Transverse colon (tissue), 4 donors: Measurements from ENCODE around the gene HDLBP. TPM values are rescaled to one million over a fixed set of nuclear protein-coding genes. Genes with fewer than 3 reads are reported as not detected.

Experiments
- DNase-seq: peaks from one replicate; pipeline ENCODE4 v3.0.0-alpha.2; 2019
- H3K27ac ChIP-seq, 4 donors: fragments of 200-600 bp; sonication (generic); 2 replicates each; pipeline ENCODE4 v1.5.1; 2016 to 2018; ENCODE audit warnings: inconsistent platforms in 4 of 4
- H3K27me3 ChIP-seq: fragments of 200-600 bp; sonication (generic); 2 replicates; pipeline ENCODE4 v1.5.1; 2017; ENCODE audit warnings: inconsistent platforms
- H3K36me3 ChIP-seq, 4 donors: fragments of 200-600 bp; sonication (generic); 2 replicates each; pipeline ENCODE4 v1.5.1; 2017 to 2019; ENCODE audit warnings: inconsistent platforms in 4 of 4
- H3K4me1 ChIP-seq, 4 donors: fragments of 200-600 bp; sonication (generic); 2 replicates each; pipeline ENCODE4 v1.5.1; 2017 to 2020; ENCODE audit warnings: inconsistent platforms in 4 of 4
- H3K4me3 ChIP-seq, 4 donors: fragments of 200-600 bp; sonication (generic); 1 replicate in 1 of 4; 2 replicates in 3 of 4; pipeline versions ENCODE4 v1.5.1 to v1.6.1; 2017 to 2019; ENCODE audit warnings: inconsistent platforms in 4 of 4
- H3K9me3 ChIP-seq, 2 donors: fragments of 200-600 bp; sonication (generic); 2 replicates each; pipeline ENCODE4 v1.5.1; 2017 to 2019; ENCODE audit warnings: inconsistent platforms in 2 of 2
- EP300 ChIP-seq: sonication (generic); formaldehyde crosslinking; IDR thresholded peaks from one replicate; pipeline ENCODE4 v1.6.1; 2017; ENCODE audit warnings: antibody characterized with exemption, low read depth
- POLR2A ChIP-seq: fragments of 450-650 bp; IDR thresholded peaks from one replicate; pipeline ENCODE4 v1.6.1; 2016; ENCODE audit warnings: antibody characterized with exemption, mild to moderate bottlenecking, moderate library complexity
- POLR2AphosphoS5 ChIP-seq, 3 donors: sonication (generic); formaldehyde crosslinking; IDR thresholded peaks; one replicate each; pipeline ENCODE4 v1.6.1; 2016; ENCODE audit warnings: antibody characterized with exemption in 3 of 3
- WGBS, 2 donors: methylation state at CpG; one replicate each; pipeline ENCODE4 v1.1.5; 2018; ENCODE audit warnings: low coverage in 1 of 2; 5-methylcytosine and 5-hydroxymethylcytosine counted together
- in situ Hi-C, 4 donors: fragments of 200-750 bp; cut with MboI; loops; one replicate each; pipeline versions ENCODE4 v1.15.0 to v1.15.1; 2017; ENCODE audit warnings: low sequenced_read_pairs in 3 of 4, low pct_ligation_motif_present in 1 of 4, low pct_unique_long_range_greater_than_20kb in 1 of 4
- intact Hi-C: fragments of 100-400 bp; cut with DNase I; formaldehyde crosslinking; loops from one replicate; pipeline ENCODE4 v1.15.1; 2023; ENCODE audit warnings: low total_unique reads
- total RNA-seq, 4 donors: library from RNA; depleted of rRNA; stranded (reverse); fragments of >200 nt; gene quantifications; one replicate each; pipeline ENCODE4 v1.1.0, GENCODE V29; 2016
- TF ChIP-seq, protein P1 (sequence below), 5 experiments: fragments of 200-600 bp in 3 of 5; fragments of 450-650 bp in 2 of 5; sonication (generic) in 3 of 5; IDR thresholded peaks; 1 replicate in 2 of 5; 2 replicates in 3 of 5; pipeline ENCODE4 v1.5.1; 2016 to 2017; ENCODE audit warnings: antibody characterized with exemption in 5 of 5, inconsistent platforms in 3 of 5, mild to moderate bottlenecking in 2 of 5, moderate library complexity in 1 of 5

Gene HDLBP
- total RNA-seq, 4 donors from 2014 or later, result 168 to 1,885 (median 314) TPM

GRCh38 chr2:241238693-241239198 is 76.7 kb downstream of the HDLBP start:
- 69 to 82% methylated on average over 3 to 5 of the region's 5 CpGs for WGBS, 2 donors
- no peak overlapping the region for H3K4me3 ChIP-seq
- no peak overlapping the region for H3K27ac ChIP-seq
- TF ChIP-seq POLR2A (no peak), EP300 (no peak), POLR2AphosphoS5 (IDR thresholded peaks at IDR 0.05) (no peak)
- TF ChIP-seq, protein P1, sequence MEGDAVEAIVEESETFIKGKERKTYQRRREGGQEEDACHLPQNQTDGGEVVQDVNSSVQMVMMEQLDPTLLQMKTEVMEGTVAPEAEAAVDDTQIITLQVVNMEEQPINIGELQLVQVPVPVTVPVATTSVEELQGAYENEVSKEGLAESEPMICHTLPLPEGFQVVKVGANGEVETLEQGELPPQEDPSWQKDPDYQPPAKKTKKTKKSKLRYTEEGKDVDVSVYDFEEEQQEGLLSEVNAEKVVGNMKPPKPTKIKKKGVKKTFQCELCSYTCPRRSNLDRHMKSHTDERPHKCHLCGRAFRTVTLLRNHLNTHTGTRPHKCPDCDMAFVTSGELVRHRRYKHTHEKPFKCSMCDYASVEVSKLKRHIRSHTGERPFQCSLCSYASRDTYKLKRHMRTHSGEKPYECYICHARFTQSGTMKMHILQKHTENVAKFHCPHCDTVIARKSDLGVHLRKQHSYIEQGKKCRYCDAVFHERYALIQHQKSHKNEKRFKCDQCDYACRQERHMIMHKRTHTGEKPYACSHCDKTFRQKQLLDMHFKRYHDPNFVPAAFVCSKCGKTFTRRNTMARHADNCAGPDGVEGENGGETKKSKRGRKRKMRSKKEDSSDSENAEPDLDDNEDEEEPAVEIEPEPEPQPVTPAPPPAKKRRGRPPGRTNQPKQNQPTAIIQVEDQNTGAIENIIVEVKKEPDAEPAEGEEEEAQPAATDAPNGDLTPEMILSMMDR (IDR thresholded peaks at IDR 0.05), result no peak
- no peaks in the 10 kb centered on the region for H3K4me1 ChIP-seq
- H3K27me3 ChIP-seq, result no peaks in the 10 kb centered on the region
- peaks cover 0 to 97% (median 52%) of the 10 kb centered on the region in 4 donors for H3K36me3 ChIP-seq
- intact Hi-C loops, result no loop called here
- DNase-seq, result no peak
- H3K9me3 ChIP-seq, result no peaks in the 10 kb centered on the region
- in situ Hi-C loops, result no loop called here

DNA sequence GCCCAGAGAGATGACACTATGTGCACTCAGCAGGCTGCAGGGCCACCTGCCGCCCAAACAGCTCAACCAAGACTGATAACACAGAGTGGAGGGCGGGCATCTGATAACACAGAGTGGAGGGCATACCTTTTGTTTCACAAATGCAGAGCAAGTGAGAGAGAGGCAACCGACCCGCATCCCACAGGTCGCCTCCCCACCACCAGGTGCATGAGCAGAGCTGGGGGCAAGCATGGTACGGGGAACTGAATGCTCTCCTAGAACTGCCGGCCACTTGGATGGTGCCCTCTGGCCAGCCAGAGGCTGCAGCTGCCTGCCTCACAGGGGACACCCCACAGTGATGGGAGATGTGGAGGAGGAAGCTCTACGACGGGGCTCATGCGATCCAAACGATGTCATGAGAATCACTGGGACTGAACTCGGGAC is 77.5 kb downstream of the HDLBP start:
- no peaks in the 10 kb centered on the region for H3K27me3 ChIP-seq
- no peak overlapping the region for H3K27ac ChIP-seq
- no peak for DNase-seq
- no peaks in the 10 kb centered on the region for H3K4me1 ChIP-seq
- in situ Hi-C loops (no loop called here), intact Hi-C loops (no loop called here)
- 80 to 93% methylated on average over 2 to 12 of the region's 12 CpGs for WGBS, 2 donors
- peaks cover 0 to 96% (median 52%) of the 10 kb centered on the region in 4 donors for H3K36me3 ChIP-seq
- no peak for TF ChIP-seq POLR2AphosphoS5 (IDR thresholded peaks at IDR 0.05)
- TF ChIP-seq POLR2A, result no peak
- TF ChIP-seq, protein P1 (IDR thresholded peaks at IDR 0.05), result no peak
- no peak for TF ChIP-seq EP300
- H3K9me3 ChIP-seq, result no peaks in the 10 kb centered on the region
- no peak overlapping the region for H3K4me3 ChIP-seq

GRCh38 chr2:241237047-241237446 is 78.4 kb downstream of the HDLBP start:
- H3K36me3 ChIP-seq, result peaks cover 0 to 96% (median 52%) of the 10 kb centered on the region in 4 donors
- no peaks in the 10 kb centered on the region for H3K4me1 ChIP-seq
- no peak for DNase-seq
- in situ Hi-C loops, result no loop called here
- no peak overlapping the region for H3K4me3 ChIP-seq
- no peak overlapping the region for H3K27ac ChIP-seq
- TF ChIP-seq POLR2A, result no peak
- no peak for TF ChIP-seq EP300
- TF ChIP-seq, protein P1 (IDR thresholded peaks at IDR 0.05), result no peak
- TF ChIP-seq POLR2AphosphoS5 (IDR thresholded peaks at IDR 0.05), result no peak
- H3K9me3 ChIP-seq, result no peaks in the 10 kb centered on the region
- WGBS, 2 donors, result 87 to 92% methylated on average over 6 of the region's 6 CpGs
- no peaks in the 10 kb centered on the region for H3K27me3 ChIP-seq
- intact Hi-C loops, result no loop called here

DNA sequence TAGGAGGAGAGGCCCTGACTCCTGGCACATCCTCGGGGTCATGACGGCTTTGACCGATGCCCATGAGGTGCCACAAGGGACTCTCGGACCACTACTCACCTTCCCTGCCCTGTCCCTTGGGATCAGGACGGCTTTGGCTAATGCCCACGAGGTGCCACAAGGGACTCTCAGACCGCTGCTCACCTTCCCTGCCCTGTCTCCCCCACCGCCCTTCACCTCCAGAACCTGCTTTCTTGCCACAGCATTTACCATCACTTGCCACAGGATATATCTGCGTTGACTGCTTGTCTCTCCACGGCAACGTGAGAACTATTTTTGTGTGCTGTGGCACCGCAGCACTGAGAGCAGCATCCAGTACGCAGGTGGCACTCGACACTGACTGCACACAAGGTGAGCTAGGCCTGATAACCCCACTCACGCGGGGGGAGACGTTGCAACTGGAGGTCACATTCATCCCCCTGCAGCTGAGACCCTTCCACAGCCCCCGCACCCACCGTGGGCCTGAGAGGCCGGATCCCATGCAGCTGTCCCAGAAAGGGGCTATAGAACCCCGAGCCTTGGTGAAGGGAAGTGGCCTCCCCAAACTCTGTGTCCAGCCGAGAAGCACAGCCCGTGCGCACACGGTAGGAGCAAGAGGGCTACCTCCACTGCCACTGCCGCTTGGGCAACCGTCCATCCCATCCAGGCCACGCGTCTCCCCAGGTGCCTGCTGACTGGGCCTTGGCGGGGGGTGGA is 79.4 kb downstream of the HDLBP start:
- 92 to 100% methylated on average over 1 to 30 of the region's 30 CpGs for WGBS, 2 donors
- H3K27ac ChIP-seq, result no peak overlapping the region
- no peaks in the 10 kb centered on the region for H3K4me1 ChIP-seq
- no peak for DNase-seq
- intact Hi-C loops, result no loop called here
- H3K27me3 ChIP-seq, result no peaks in the 10 kb centered on the region
- H3K4me3 ChIP-seq, result no peak overlapping the region
- peaks cover 0 to 91% (median 50%) of the 10 kb centered on the region in 4 donors for H3K36me3 ChIP-seq
- in situ Hi-C loops, result no loop called here
- H3K9me3 ChIP-seq, result no peaks in the 10 kb centered on the region
- TF ChIP-seq POLR2AphosphoS5 (IDR thresholded peaks at IDR 0.05) (no peak), POLR2A (no peak), EP300 (no peak)
- TF ChIP-seq, protein P1 (IDR thresholded peaks at IDR 0.05), result no peak
